H9 (cell line): ENCODE results near the gene CDK2AP2. TPM values are rescaled to one million over a fixed set of nuclear protein-coding genes. Genes with fewer than 3 reads are reported as not detected.

Experiments
- DNase-seq: peaks from one replicate; pipeline ENCODE4 v3.0.0-alpha.2; 2017
- H2AFZ ChIP-seq: one replicate; pipeline ENCODE4 v1.6.1; 2013; ENCODE audit warnings: mild to moderate bottlenecking, low read length, control low read depth, moderate library complexity
- H2AK5ac ChIP-seq: 2 replicates; pipeline ENCODE4 v1.6.1; 2013; ENCODE audit warnings: low read length, control low read depth, mixed read lengths; ENCODE audit not compliant: insufficient read length
- H2BK120ac ChIP-seq: one replicate; pipeline ENCODE4 v1.6.1; 2013; ENCODE audit warnings: low read depth, mild to moderate bottlenecking, low read length, control low read depth, inconsistent platforms; ENCODE audit not compliant: poor library complexity, severe bottlenecking
- H2BK12ac ChIP-seq: 2 replicates; pipeline ENCODE4 v1.6.1; 2013; ENCODE audit warnings: low read length, control low read depth, mixed read lengths, low read depth; ENCODE audit not compliant: insufficient read length
- H2BK15ac ChIP-seq: 2 replicates; pipeline ENCODE4 v1.6.1; 2013; ENCODE audit warnings: low read depth, low read length, control low read depth
- H2BK20ac ChIP-seq: one replicate; pipeline ENCODE4 v1.6.1; 2013; ENCODE audit warnings: low read depth, mild to moderate bottlenecking, low read length, control low read depth, inconsistent platforms; ENCODE audit not compliant: poor library complexity, severe bottlenecking
- H2BK5ac ChIP-seq: 2 replicates; pipeline ENCODE4 v1.6.1; 2013; ENCODE audit warnings: low read length, control low read depth, mixed read lengths; ENCODE audit not compliant: insufficient read length
- H3K14ac ChIP-seq: 2 replicates; pipeline ENCODE4 v1.6.1; 2013; ENCODE audit warnings: low read length, control low read depth; ENCODE audit not compliant: insufficient read depth
- H3K18ac ChIP-seq: 2 replicates; pipeline ENCODE4 v1.6.1; 2013; ENCODE audit warnings: low read depth, mild to moderate bottlenecking, mixed read lengths, low read length, control low read depth; ENCODE audit not compliant: insufficient read length
- H3K23ac ChIP-seq: 2 replicates; pipeline ENCODE4 v1.6.1; 2013; ENCODE audit warnings: low read length, control low read depth, mixed read lengths, low read depth; ENCODE audit not compliant: insufficient read length
- H3K23me2 ChIP-seq: 2 replicates; pipeline ENCODE4 v1.6.1; 2013; ENCODE audit warnings: low read depth, mild to moderate bottlenecking, mixed read lengths, low read length, control low read depth; ENCODE audit not compliant: insufficient read length, poor library complexity, severe bottlenecking
- H3K27ac ChIP-seq: 2 replicates; pipeline ENCODE4 v1.5.1; 2013; ENCODE audit warnings: low read length, control low read depth, mixed read lengths, low read depth; ENCODE audit not compliant: insufficient read length
- H3K27me3 ChIP-seq: 2 replicates; pipeline ENCODE4 v1.6.1; 2013; ENCODE audit warnings: low read length, control low read depth, inconsistent platforms; ENCODE audit not compliant: insufficient read depth
- H3K4ac ChIP-seq: 2 replicates; pipeline ENCODE4 v1.6.1; 2013; ENCODE audit warnings: low read depth, mild to moderate bottlenecking, control low read depth, inconsistent platforms, low read length, moderate library complexity
- H3K4me1 ChIP-seq: 2 replicates; pipeline ENCODE4 v1.6.1; 2013; ENCODE audit warnings: low read length, control low read depth, inconsistent platforms; ENCODE audit not compliant: insufficient read depth
- H3K4me2 ChIP-seq: 2 replicates; pipeline ENCODE4 v1.6.1; 2013; ENCODE audit warnings: low read length, control low read depth, mixed read lengths; ENCODE audit not compliant: insufficient read length, insufficient read depth
- H3K56ac ChIP-seq: 2 replicates; pipeline ENCODE4 v1.6.1; 2013; ENCODE audit warnings: low read depth, mild to moderate bottlenecking, mixed read lengths, low read length, control low read depth; ENCODE audit not compliant: insufficient read length
- H3K79me1 ChIP-seq: 2 replicates; pipeline ENCODE4 v1.6.1; 2013; ENCODE audit warnings: low read depth, mild to moderate bottlenecking, moderate library complexity, low read length, control low read depth, inconsistent platforms; ENCODE audit not compliant: insufficient read depth, poor library complexity, severe bottlenecking
- H3K79me2 ChIP-seq: 2 replicates; pipeline ENCODE4 v1.6.1; 2013; ENCODE audit warnings: low read length, control low read depth, inconsistent platforms; ENCODE audit not compliant: insufficient read depth
- H3K9ac ChIP-seq: 2 replicates; pipeline ENCODE4 v1.6.1; 2013; ENCODE audit warnings: low read length, control low read depth, mixed read lengths; ENCODE audit not compliant: insufficient read length; ENCODE audit errors: extremely low read depth
- H3K9me3 ChIP-seq: one replicate; pipeline ENCODE4 v1.6.1; 2013; ENCODE audit warnings: low read depth, low read length, inconsistent platforms; ENCODE audit not compliant: control insufficient read depth
- H3T11ph ChIP-seq: one replicate; pipeline ENCODE4 v1.6.1; 2013; ENCODE audit warnings: mild to moderate bottlenecking, low read length, control low read depth, inconsistent platforms
- H4K20me1 ChIP-seq: one replicate; pipeline ENCODE4 v1.6.1; 2013; ENCODE audit not compliant: control insufficient read depth, insufficient read length, insufficient read depth
- H4K5ac ChIP-seq: 2 replicates; pipeline ENCODE4 v1.6.1; 2013; ENCODE audit warnings: low read depth, mild to moderate bottlenecking, mixed read lengths, low read length, control low read depth; ENCODE audit not compliant: insufficient read length
- H4K8ac ChIP-seq: replicated peaks from 2 replicates; pipeline ENCODE4 v1.6.1; 2013; ENCODE audit warnings: low read length, control low read depth, mixed read lengths, low read depth; ENCODE audit not compliant: insufficient read length
- H4K91ac ChIP-seq: 2 replicates; pipeline ENCODE4 v1.6.1; 2013; ENCODE audit warnings: low read depth, mild to moderate bottlenecking, moderate library complexity, mixed read lengths, low read length, control low read depth; ENCODE audit not compliant: insufficient read length
- H3K27ac Mint-ChIP-seq, 3 experiments: 2 replicates in 2 of 3; 3 replicates in 1 of 3; pipeline ENCODE4 v1.8.0; 2020 to 2021; ENCODE audit warnings: mixed read lengths in 3 of 3, mild to moderate bottlenecking in 1 of 3, moderate library complexity in 1 of 3
- H3K27me3 Mint-ChIP-seq: 2 replicates; pipeline ENCODE4 v1.8.0; 2021; ENCODE audit warnings: low read depth, mild to moderate bottlenecking, moderate library complexity, mixed read lengths
- H3K36me3 Mint-ChIP-seq, 3 experiments: 2 replicates in 2 of 3; 3 replicates in 1 of 3; pipeline ENCODE4 v1.8.0; 2020 to 2021; ENCODE audit warnings: low read depth in 3 of 3, mixed read lengths in 3 of 3; ENCODE audit not compliant: insufficient read depth in 1 of 3
- H3K4me1 Mint-ChIP-seq, 2 experiments: 2 replicates each; pipeline ENCODE4 v1.8.0; 2020; ENCODE audit warnings: mixed read lengths in 2 of 2
- H3K4me3 Mint-ChIP-seq, 2 experiments: 2 replicates in 1 of 2; 3 replicates in 1 of 2; pipeline ENCODE4 v1.8.0; 2020 to 2021; ENCODE audit warnings: mild to moderate bottlenecking in 2 of 2, mixed read lengths in 2 of 2, moderate library complexity in 1 of 2
- H3K9me3 Mint-ChIP-seq, 2 experiments: 2 replicates in 1 of 2; 3 replicates in 1 of 2; pipeline ENCODE4 v1.8.0; 2020; ENCODE audit warnings: mild to moderate bottlenecking in 2 of 2, mixed read lengths in 2 of 2, moderate library complexity in 1 of 2
- CTCF ChIP-seq: fragments of 200-600 bp; sonication (generic); conservative IDR thresholded peaks from 3 replicates; pipeline ENCODE4 v1.8.0; 2021; ENCODE audit warnings: antibody characterized with exemption, mild to moderate bottlenecking
- WGBS: extraction: QIAGEN DNeasy Blood & Tissue Kit; methylation state at CpG from one replicate; pipeline ENCODE4 v1.1.7; 2013; ENCODE audit warnings: missing lambda C conversion rate, low lambda C conversion rate, mixed read lengths; ENCODE audit not compliant: insufficient read length; ENCODE audit errors: extremely low coverage; 5-methylcytosine and 5-hydroxymethylcytosine counted together
- total RNA-seq: library from RNA; stranded (reverse); gene quantifications from 2 replicates; pipeline ENCODE4 v1.2.1, GENCODE V29; 2021

The CDK2AP2 gene
- total RNA-seq, 1 experiment from 2014 or later = 36.1 TPM

- Mint-ChIP-seq H3K9me3 (peaks cover 40 to 45% of the 10 kb centered on the region in 2 experiments), H3K27me3 (peaks cover 19% of the 10 kb centered on the region)
These were observed 27.6 kb upstream of the CDK2AP2 start for GRCh38 chr11:67535561-67535960.

More at GRCh38 chr11:67535561-67535960, 27.6 kb upstream of the CDK2AP2 start:
- H3K14ac ChIP-seq = no peak overlapping the region
- WGBS = no CpG with 5 or more reads among the region's 1 CpG
- H4K5ac ChIP-seq = no peak overlapping the region
- no peak overlapping the region for H3K23ac ChIP-seq
- H4K20me1 ChIP-seq = no peaks in the 10 kb centered on the region
- no peaks in the 10 kb centered on the region for H3K79me2 ChIP-seq
- Mint-ChIP-seq H3K27ac (no peak overlapping the region), H3K36me3 (peaks cover 4 to 8% (median 4%) of the 10 kb centered on the region in 3 experiments; a peak in 5 of 7 replicates), H3K4me1 (0 out of 4 replicates have a peak, but pooled peaks cover 0 to 4% of the 10 kb centered on the region in 2 experiments), H3K4me3 (no peak overlapping the region)
- no peaks in the 10 kb centered on the region for H3K23me2 ChIP-seq
- H3K27me3 ChIP-seq = no peaks in the 10 kb centered on the region
- no peak overlapping the region for H2BK5ac ChIP-seq
- H3K9ac ChIP-seq = no peak overlapping the region
- DNase-seq = no peak
- H3K27ac ChIP-seq = no peak overlapping the region
- no peak overlapping the region for H2BK20ac ChIP-seq
- H2AK5ac ChIP-seq = no peak overlapping the region
- no peak for TF ChIP-seq CTCF
- no peak overlapping the region for H2BK12ac ChIP-seq
- no peak overlapping the region for H2BK15ac ChIP-seq
- H3K9me3 ChIP-seq = peaks cover 13% of the 10 kb centered on the region
- no peak overlapping the region for H3K56ac ChIP-seq
- H4K91ac ChIP-seq = no peak overlapping the region
- no peak overlapping the region for H3K18ac ChIP-seq
- H2BK120ac ChIP-seq = no peak overlapping the region
- H2AFZ ChIP-seq = no peak overlapping the region
- H3T11ph ChIP-seq = no peak overlapping the region
- no peak overlapping the region for H3K4ac ChIP-seq
- H3K79me1 ChIP-seq = no peaks in the 10 kb centered on the region
- H3K4me1 ChIP-seq = no peaks in the 10 kb centered on the region
- no peak overlapping the region for H4K8ac ChIP-seq
- H3K4me2 ChIP-seq = no peak overlapping the region
